KMS-11 (cell line): ENCODE results near the gene MAP4K3.

Source experiments
- H2AFZ ChIP-seq: fragments of 200-600 bp; sonication (generic); 2 replicates; pipeline ENCODE4 v1.6.1; 2016; ENCODE audit warnings: antibody characterized with exemption, mixed run types, low read depth
- H3K27ac ChIP-seq: fragments of 200-600 bp; sonication (generic); 2 replicates; pipeline ENCODE4 v1.6.1; 2016; ENCODE audit warnings: mild to moderate bottlenecking, mixed run types
- H3K27me3 ChIP-seq: fragments of 200-600 bp; sonication (generic); 2 replicates; pipeline ENCODE4 v1.6.1; 2017; ENCODE audit warnings: mild to moderate bottlenecking, low read depth, mixed run types, moderate library complexity; ENCODE audit not compliant: insufficient read depth
- H3K36me3 ChIP-seq: fragments of 200-600 bp; sonication (generic); 2 replicates; pipeline ENCODE4 v1.6.1; 2017; ENCODE audit warnings: mild to moderate bottlenecking, mixed run types; ENCODE audit not compliant: insufficient read depth
- H3K4me1 ChIP-seq: fragments of 200-600 bp; sonication (generic); 2 replicates; pipeline ENCODE4 v1.6.1; 2016; ENCODE audit warnings: mild to moderate bottlenecking, low read depth, mixed run types; ENCODE audit not compliant: poor library complexity, severe bottlenecking
- H3K4me2 ChIP-seq: fragments of 200-600 bp; sonication (generic); 2 replicates; pipeline ENCODE4 v1.7.0; 2016; ENCODE audit warnings: mild to moderate bottlenecking, mixed run types
- H3K4me3 ChIP-seq: fragments of 200-600 bp; sonication (generic); IDR thresholded peaks from 2 replicates; pipeline ENCODE4 v1.6.1; 2017; ENCODE audit warnings: low read depth, low read length, mixed read lengths; ENCODE audit not compliant: insufficient read depth
- H3K79me2 ChIP-seq: fragments of 200-600 bp; sonication (generic); 2 replicates; pipeline ENCODE4 v1.6.1; 2016; ENCODE audit warnings: low read depth, mixed run types; ENCODE audit not compliant: insufficient read depth
- H3K9ac ChIP-seq: fragments of 200-600 bp; sonication (generic); 2 replicates; pipeline ENCODE4 v1.6.1; 2016; ENCODE audit warnings: mild to moderate bottlenecking, mixed run types
- H4K20me1 ChIP-seq: fragments of 200-600 bp; sonication (generic); 2 replicates; pipeline ENCODE4 v1.6.1; 2016; ENCODE audit warnings: mild to moderate bottlenecking, mixed run types; ENCODE audit not compliant: insufficient read depth
- CTCF ChIP-seq: fragments of 200-600 bp; sonication (generic); conservative IDR thresholded peaks from 2 replicates; pipeline ENCODE4 v1.6.1; 2017; ENCODE audit warnings: low read depth, mild to moderate bottlenecking, antibody characterized with exemption, low read length, moderate library complexity, mixed read lengths

Gene MAP4K3

GRCh38 chr2:39399570-39399969 is 37.5 kb downstream of the MAP4K3 start:
- H2AFZ ChIP-seq: no peak overlapping the region
- no peaks in the 10 kb centered on the region for H4K20me1 ChIP-seq
- H3K4me2 ChIP-seq: no peak overlapping the region
- H3K27ac ChIP-seq: no peak overlapping the region
- no peak overlapping the region for H3K4me3 ChIP-seq
- no peak for TF ChIP-seq CTCF
- peaks cover 5% of the 10 kb centered on the region for H3K4me1 ChIP-seq
- H3K9ac ChIP-seq: no peak overlapping the region
- peaks cover 6% of the 10 kb centered on the region; the same call in 1 of the 2 replicates for H3K79me2 ChIP-seq
- no peaks in the 10 kb centered on the region for H3K27me3 ChIP-seq
- H3K36me3 ChIP-seq: no peaks in the 10 kb centered on the region

- H2AFZ ChIP-seq: no peak overlapping the region
- peaks cover 5% of the 10 kb centered on the region for H3K4me1 ChIP-seq
- no peak overlapping the region for H3K4me2 ChIP-seq
- no peaks in the 10 kb centered on the region for H3K36me3 ChIP-seq
- H3K9ac ChIP-seq: no peak overlapping the region
- H3K27ac ChIP-seq: no peak overlapping the region
- peaks cover 6% of the 10 kb centered on the region; the same call in 1 of the 2 replicates for H3K79me2 ChIP-seq
- no peak overlapping the region for H3K4me3 ChIP-seq
- H4K20me1 ChIP-seq: no peaks in the 10 kb centered on the region
- no peaks in the 10 kb centered on the region for H3K27me3 ChIP-seq
- no peak for TF ChIP-seq CTCF
These were observed 41.8 kb downstream of the MAP4K3 start for GRCh38 chr2:39395313-39395712.

GRCh38 chr2:39394516-39394961 is 42.5 kb downstream of the MAP4K3 start:
- Histone ChIP-seq H2AFZ (no peak overlapping the region), H4K20me1 (no peaks in the 10 kb centered on the region), H3K9ac (no peak overlapping the region), H3K27ac (no peak overlapping the region), H3K4me3 (no peak overlapping the region), H3K4me1 (peaks cover 5% of the 10 kb centered on the region), H3K36me3 (no peaks in the 10 kb centered on the region), H3K79me2 (peaks cover 6% of the 10 kb centered on the region; the same call in 1 of the 2 replicates), H3K4me2 (no peak overlapping the region), H3K27me3 (no peaks in the 10 kb centered on the region)
- TF ChIP-seq CTCF: no peak

DNA sequence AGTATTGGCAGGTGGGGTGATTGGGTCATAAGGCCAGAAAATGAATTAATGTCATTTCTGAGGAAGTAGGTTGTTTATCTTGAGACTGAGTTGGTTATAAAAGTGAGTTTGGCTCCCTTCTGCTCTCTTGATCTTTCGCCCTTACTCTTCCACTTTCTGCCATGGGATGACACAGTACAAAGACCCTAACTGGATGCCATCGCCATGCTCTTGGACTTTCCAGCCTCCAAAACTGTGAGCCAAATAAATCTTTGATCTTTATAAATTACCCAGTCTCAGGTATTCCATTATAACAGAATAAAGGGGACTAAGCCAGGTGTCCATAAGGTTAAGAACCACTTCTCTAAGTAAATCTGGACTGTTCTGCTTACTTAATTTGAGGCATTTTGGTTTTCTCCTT is 44.4 kb downstream of the MAP4K3 start:
- TF ChIP-seq CTCF: no peak
- Histone ChIP-seq H3K27me3 (no peaks in the 10 kb centered on the region), H3K4me2 (no peak overlapping the region), H3K79me2 (peaks cover 5% of the 10 kb centered on the region; the same call in 1 of the 2 replicates), H4K20me1 (no peaks in the 10 kb centered on the region), H3K9ac (no peak overlapping the region), H3K36me3 (no peaks in the 10 kb centered on the region), H3K27ac (no peak overlapping the region), H3K4me1 (peaks cover 5% of the 10 kb centered on the region), H2AFZ (no peak overlapping the region), H3K4me3 (no peak overlapping the region)
